K562 (cell line): Measurements from ENCODE around the gene JUN. TPM values are rescaled to one million over a fixed set of nuclear protein-coding genes. Genes with fewer than 3 reads are reported as not detected.

Experiments used
- CBX8 ChIP-seq: fragments of 200-600 bp; sonication (generic); IDR thresholded peaks from 2 replicates; pipeline ENCODE4 v1.6.1; 2012; ENCODE audit warnings: borderline replicate concordance, mixed run types, low read depth, mild to moderate bottlenecking, moderate library complexity, mixed read lengths, low read length, control low read depth, inconsistent platforms; ENCODE audit not compliant: poor library complexity, severe bottlenecking; ENCODE audit errors: extremely low read depth
- ERF ChIP-seq: fragments of 450-650 bp; formaldehyde crosslinking; IDR thresholded peaks from 2 replicates; pipeline ENCODE4 v1.4.0; 2020; ENCODE audit warnings: mild to moderate bottlenecking, mixed read lengths
- FOXJ3 ChIP-seq: sonication (generic); formaldehyde crosslinking; IDR thresholded peaks from 2 replicates; pipeline ENCODE4 v1.4.0; 2020; ENCODE audit warnings: mild to moderate bottlenecking, missing genetic modification reagents
- LARP7 ChIP-seq: fragments of 450-650 bp; IDR thresholded peaks from 2 replicates; pipeline ENCODE4 v1.6.1; 2016
- MAFG ChIP-seq: fragments of 450-650 bp; conservative IDR thresholded peaks from 2 replicates; pipeline ENCODE4 v1.6.1; 2016; ENCODE audit warnings: missing genetic modification characterization, missing compliant biosample characterization
- MECOM ChIP-seq: fragments of 250-450 bp; sonication (Bioruptor Pico); IDR thresholded peaks from 2 replicates; pipeline ENCODE4 v1.8.0; 2022; ENCODE audit warnings: inconsistent platforms
- SREBF1 ChIP-seq: fragments of 150-350 bp; IDR thresholded peaks from 2 replicates; pipeline ENCODE4 v1.6.1; 2014; ENCODE audit warnings: antibody characterized with exemption, low read depth, low read length, borderline replicate concordance
- USF2 ChIP-seq: sonication (generic); formaldehyde crosslinking; IDR thresholded peaks from 2 replicates; pipeline ENCODE4 v1.5.0; 2020; ENCODE audit warnings: missing genetic modification reagents
- XRCC5 ChIP-seq: fragments of 200-400 bp; formaldehyde crosslinking; IDR thresholded peaks from 2 replicates; pipeline ENCODE4 v1.6.1; 2017; ENCODE audit warnings: low read depth, mild to moderate bottlenecking, low read length
- ZBTB12 ChIP-seq: fragments of 250-450 bp; sonication (Bioruptor Pico); IDR thresholded peaks from 2 replicates; pipeline ENCODE4 v1.4.0; 2020
- ZFPM2 ChIP-seq: fragments of 250-450 bp; sonication (Bioruptor Pico); IDR thresholded peaks from 2 replicates; pipeline ENCODE4 v1.5.1; 2022; ENCODE audit warnings: mild to moderate bottlenecking
- ZNF24 ChIP-seq: fragments of 450-650 bp; IDR thresholded peaks from 2 replicates; pipeline ENCODE4 v1.6.1; 2016
- polyA plus RNA-seq, 8 experiments: library from polyadenylated mRNA; depleted of rRNA in 4 of 8; stranded (reverse) in 5 of 8; unstranded in 3 of 8; fragments of >200 nt; fragmentation: Nextera tagmentation in 2 of 8; fragmentation: Illumina TruSeq in 1 of 8; extraction: Ambion mirVana in 2 of 8; extraction: Trizol in 1 of 8; gene quantifications; 2 replicates each; pipeline versions ENCODE4 v1.2.1 to v1.2.3, GENCODE V29; 2011 to 2014; ENCODE audit warnings: inconsistent platforms in 1 of 8, missing spikeins in 1 of 8
- total RNA-seq, 7 experiments: library from RNA; depleted of rRNA in 6 of 7; stranded (reverse); fragments of >200 nt in 6 of 7; fragmentation: Illumina TruSeq in 2 of 7; extraction: Trizol in 2 of 7; gene quantifications; 2 replicates each; pipeline versions ENCODE4 v1.2.1 to v1.2.3, GENCODE V29; 2011 to 2021; ENCODE audit warnings: low replicate concordance in 1 of 7
- TF ChIP-seq, protein P1 (sequence below): IDR thresholded peaks from 2 replicates; pipeline ENCODE4 v1.6.1; 2011; ENCODE audit not compliant: insufficient read length; ENCODE audit errors: extremely low read depth
- TF ChIP-seq, protein P2 (sequence below): IDR thresholded peaks from 2 replicates; pipeline ENCODE4 v1.6.1; 2012; ENCODE audit warnings: low read depth, low read length, improper control_type of control experiment, borderline replicate concordance
- TF ChIP-seq, protein P3 (sequence below): sonication (generic); formaldehyde crosslinking; IDR thresholded peaks from 2 replicates; pipeline ENCODE4 v1.8.0; 2022; ENCODE audit warnings: mild to moderate bottlenecking, missing genetic modification reagents

JUN gene
- total and polyA plus RNA-seq, 9 of the 15 experiments (the other 6 are each of a cell fraction or from before 2014, with no cell fraction given), result 0.32 to 23.4 (median 4.0) TPM

DNA sequence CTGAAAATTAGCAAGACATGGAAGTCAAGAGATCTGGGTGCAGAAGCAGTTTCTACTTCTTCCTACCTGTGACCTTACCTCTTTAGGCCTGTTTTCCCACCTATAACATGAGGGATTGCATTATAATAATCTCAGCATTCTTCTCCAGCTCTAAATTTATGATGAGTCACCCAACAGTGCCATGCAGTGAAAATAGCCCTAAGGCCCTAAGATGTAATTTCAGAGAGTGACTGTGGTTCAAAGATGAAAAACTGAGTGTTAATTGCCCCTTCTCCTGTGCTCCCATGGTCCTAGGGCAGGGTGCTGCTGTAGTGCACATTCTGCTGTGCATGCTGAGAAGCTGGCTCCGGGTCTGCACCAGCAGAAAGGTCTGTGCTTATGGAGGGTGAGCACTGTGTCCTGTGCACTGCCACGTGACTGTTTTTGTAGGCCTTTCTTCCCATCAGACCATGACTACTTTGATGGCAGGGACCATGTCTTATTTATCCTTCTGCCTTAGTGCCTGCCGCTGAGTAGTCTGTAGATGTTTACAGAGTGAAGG lies 29.7 kb downstream of the JUN start (continued):
- TF ChIP-seq, protein P1, sequence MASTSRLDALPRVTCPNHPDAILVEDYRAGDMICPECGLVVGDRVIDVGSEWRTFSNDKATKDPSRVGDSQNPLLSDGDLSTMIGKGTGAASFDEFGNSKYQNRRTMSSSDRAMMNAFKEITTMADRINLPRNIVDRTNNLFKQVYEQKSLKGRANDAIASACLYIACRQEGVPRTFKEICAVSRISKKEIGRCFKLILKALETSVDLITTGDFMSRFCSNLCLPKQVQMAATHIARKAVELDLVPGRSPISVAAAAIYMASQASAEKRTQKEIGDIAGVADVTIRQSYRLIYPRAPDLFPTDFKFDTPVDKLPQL, result no peak
- TF ChIP-seq CBX8 (no peak), ZFPM2 (CRISPR knock-in tag) (no peak), MECOM (no peak), FOXJ3 (CRISPR knock-in tag) (no peak), XRCC5 (no peak), MAFG (tag) (peak; percentile 92), ERF (CRISPR knock-in tag) (no peak), LARP7 (no peak), ZBTB12 (CRISPR knock-in tag) (no peak), USF2 (CRISPR knock-in tag) (peak; percentile 51), SREBF1 (no peak), ZNF24 (no peak)
- TF ChIP-seq, protein P2, sequence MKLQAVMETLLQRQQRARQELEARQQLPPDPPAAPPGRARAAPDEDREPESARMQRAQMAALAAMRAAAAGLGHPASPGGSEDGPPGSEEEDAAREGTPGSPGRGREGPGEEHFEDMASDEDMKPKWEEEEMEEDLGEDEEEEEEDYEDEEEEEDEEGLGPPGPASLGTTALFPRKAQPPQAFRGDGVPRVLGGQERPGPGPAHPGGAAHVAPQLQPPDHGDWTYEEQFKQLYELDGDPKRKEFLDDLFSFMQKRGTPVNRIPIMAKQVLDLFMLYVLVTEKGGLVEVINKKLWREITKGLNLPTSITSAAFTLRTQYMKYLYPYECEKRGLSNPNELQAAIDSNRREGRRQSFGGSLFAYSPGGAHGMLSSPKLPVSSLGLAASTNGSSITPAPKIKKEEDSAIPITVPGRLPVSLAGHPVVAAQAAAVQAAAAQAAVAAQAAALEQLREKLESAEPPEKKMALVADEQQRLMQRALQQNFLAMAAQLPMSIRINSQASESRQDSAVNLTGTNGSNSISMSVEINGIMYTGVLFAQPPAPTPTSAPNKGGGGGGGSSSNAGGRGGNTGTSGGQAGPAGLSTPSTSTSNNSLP, result no peak
- TF ChIP-seq, protein P3, sequence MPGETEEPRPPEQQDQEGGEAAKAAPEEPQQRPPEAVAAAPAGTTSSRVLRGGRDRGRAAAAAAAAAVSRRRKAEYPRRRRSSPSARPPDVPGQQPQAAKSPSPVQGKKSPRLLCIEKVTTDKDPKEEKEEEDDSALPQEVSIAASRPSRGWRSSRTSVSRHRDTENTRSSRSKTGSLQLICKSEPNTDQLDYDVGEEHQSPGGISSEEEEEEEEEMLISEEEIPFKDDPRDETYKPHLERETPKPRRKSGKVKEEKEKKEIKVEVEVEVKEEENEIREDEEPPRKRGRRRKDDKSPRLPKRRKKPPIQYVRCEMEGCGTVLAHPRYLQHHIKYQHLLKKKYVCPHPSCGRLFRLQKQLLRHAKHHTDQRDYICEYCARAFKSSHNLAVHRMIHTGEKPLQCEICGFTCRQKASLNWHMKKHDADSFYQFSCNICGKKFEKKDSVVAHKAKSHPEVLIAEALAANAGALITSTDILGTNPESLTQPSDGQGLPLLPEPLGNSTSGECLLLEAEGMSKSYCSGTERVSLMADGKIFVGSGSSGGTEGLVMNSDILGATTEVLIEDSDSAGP (CRISPR knock-in tag), result no peak
- TF ChIP-seq, all 486 proteins: peak for 11
